GM18505 (cell line): ENCODE results near the gene DNMT3B.
"Not testable (repeated sequence)": the region's sequence is repeated elsewhere in the genome, so short reads cannot be mapped to it uniquely, and the experiment has no call there.

ENCODE experiments used
- ATAC-seq: cut with Tn5 transposase; IDR thresholded peaks from one replicate; pipeline ENCODE4 v1.9.1; 2021; ENCODE audit not compliant: unreplicated experiment
- POLR2A ChIP-seq: IDR thresholded peaks from 4 replicates; pipeline ENCODE4 v1.6.1; 2011; ENCODE audit warnings: borderline replicate concordance; ENCODE audit not compliant: insufficient read depth, insufficient read length; ENCODE audit errors: extremely low read depth

DNMT3B gene

GRCh38 chr20:32789896-32790750 lies 27.9 kb downstream of the DNMT3B start:
- ATAC-seq: peak; percentile 49
- TF ChIP-seq POLR2A: no peak

GRCh38 chr20:32790751-32791057 lies 28.5 kb downstream of the DNMT3B start:
- no peak for TF ChIP-seq POLR2A

GRCh38 chr20:32792316-32792715 lies 30.1 kb downstream of the DNMT3B start:
- no peak for ATAC-seq
- no peak for TF ChIP-seq POLR2A

More at GRCh38 chr20:32790751-32791057, 28.5 kb downstream of the DNMT3B start:
- no peak for ATAC-seq

DNA sequence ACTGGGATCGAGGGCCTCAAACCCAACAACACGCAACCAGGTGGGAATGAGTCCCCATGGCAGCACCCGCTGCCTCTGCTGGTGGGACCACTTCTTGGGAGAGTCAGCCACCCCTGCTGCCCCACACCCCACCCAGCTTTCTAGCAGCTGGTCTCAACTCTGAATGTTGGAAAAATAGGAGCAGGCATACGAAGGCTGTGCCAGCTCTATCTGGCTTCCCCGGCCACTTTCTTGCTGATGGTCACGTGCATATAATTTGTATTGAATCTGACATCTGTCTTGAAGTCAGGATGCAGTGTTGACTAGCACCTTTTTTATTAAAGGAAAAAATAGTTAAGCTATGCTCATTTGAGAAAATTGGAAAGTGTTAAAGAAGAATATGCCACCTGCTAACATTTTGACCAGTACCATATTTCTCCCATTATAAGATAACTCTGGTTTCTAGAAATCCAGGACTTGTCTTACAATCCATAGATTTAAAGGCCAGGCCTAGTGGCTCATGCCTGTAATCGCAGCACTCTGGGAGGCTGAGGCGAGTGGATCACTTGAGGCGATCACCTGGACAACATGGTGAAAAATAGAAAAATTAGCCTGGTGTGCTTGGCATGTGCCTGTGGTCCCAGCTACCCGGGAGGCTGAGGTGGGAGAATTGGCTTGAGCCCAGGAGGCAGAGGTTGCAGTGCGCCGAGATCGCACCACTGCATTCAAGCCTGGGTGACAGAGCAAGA lies 30.7 kb downstream of the DNMT3B start:
- ATAC-seq: no peak
- TF ChIP-seq POLR2A: no peak

GRCh38 chr20:32796383-32796948 lies 34.3 kb downstream of the DNMT3B start:
- TF ChIP-seq POLR2A: no peak
- no peak for ATAC-seq

GRCh38 chr20:32796981-32797451 lies 34.8 kb downstream of the DNMT3B start:
- no peak for TF ChIP-seq POLR2A
- ATAC-seq: no peak

DNA sequence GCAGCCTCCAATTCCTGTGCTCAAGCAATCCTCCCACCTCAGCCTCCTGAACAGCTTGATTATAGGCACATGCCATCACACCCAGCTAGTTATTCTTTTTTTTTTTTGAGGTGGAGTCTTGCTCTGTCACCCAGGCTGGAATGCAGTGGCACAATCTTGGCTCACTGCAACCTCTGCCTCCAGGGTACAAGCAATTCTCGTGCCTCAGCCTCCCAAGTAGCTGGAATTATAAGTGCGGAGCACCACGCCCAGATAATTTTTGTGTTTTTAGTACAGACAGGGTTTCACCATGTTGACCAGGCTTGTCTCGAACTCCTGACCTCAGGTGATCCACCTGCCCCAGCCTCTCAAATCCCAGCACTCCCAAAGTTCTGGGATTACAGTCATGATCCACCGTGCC lies 35.4 kb downstream of the DNMT3B start:
- ATAC-seq: not testable (repeated sequence)

GRCh38 chr20:32798046-32798981 lies 36.1 kb downstream of the DNMT3B start:
- no peak for ATAC-seq
- TF ChIP-seq POLR2A: no peak

DNA sequence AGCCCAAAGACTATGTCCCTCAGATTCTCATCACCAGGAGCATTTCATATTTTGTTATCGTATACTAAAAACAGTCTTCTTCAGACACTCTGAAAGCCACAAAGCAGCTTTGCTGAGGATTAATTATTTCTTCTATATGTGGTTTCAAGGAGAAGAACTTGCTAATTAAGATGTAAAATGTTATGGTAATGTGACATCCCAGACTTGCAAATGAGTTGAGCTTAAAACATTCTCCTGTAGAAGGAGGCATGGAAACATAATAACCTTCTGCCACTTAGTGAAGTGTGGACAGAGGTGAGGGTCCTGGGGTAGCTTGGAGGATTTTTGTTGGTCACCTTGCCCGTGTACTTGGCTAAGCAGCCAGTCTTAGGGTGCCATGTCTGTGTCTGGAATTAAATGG lies 40.9 kb downstream of the DNMT3B start:
- no peak for TF ChIP-seq POLR2A
- ATAC-seq: no peak

GRCh38 chr20:32804022-32804715 lies 42.0 kb downstream of the DNMT3B start:
- no peak for ATAC-seq

GRCh38 chr20:32804817-32805216 lies 42.6 kb downstream of the DNMT3B start:
- TF ChIP-seq POLR2A: no peak
- no peak for ATAC-seq

More at GRCh38 chr20:32804022-32804715, 42.0 kb downstream of the DNMT3B start:
- no peak for TF ChIP-seq POLR2A

DNA sequence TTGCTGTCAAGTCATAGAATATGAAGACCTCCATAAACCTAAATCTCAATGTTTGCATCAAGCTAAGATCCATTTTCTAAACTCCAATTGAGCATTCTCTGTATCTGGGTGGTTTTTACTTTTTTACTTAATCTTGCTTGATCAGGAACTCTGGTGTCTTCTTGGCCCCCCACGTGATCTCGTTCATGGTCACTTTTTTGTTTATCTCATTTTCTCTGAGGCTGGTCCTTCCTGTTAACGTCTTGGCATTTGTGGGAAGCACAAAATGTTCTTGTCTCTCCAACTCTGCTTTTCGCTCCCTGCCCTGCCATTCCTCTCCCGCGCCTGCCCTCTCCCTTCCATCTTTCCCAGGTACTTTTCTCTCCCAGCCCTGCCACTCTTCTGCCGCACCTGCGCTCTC lies 43.5 kb downstream of the DNMT3B start:
- TF ChIP-seq POLR2A: no peak
- no peak for ATAC-seq

DNA sequence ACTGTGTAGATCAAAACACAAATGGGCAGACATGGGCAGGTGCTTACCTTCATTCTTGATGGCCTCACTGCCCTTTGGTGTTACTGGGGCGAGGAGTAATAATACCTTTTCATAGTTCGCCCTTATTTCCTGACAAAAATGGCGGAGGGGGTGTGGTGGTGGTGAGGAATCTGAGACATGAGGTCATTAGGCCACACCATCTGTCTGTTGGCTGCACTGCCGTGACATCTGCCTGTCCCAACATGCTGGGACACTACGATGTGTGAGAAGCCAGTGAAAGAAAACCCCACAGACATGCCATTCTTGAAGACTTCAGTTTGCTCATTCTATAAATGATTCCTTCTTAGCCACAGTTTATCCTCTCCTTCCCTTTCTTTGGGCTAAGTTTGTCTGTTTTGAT lies 44.2 kb downstream of the DNMT3B start:
- no peak for ATAC-seq
- no peak for TF ChIP-seq POLR2A

DNA sequence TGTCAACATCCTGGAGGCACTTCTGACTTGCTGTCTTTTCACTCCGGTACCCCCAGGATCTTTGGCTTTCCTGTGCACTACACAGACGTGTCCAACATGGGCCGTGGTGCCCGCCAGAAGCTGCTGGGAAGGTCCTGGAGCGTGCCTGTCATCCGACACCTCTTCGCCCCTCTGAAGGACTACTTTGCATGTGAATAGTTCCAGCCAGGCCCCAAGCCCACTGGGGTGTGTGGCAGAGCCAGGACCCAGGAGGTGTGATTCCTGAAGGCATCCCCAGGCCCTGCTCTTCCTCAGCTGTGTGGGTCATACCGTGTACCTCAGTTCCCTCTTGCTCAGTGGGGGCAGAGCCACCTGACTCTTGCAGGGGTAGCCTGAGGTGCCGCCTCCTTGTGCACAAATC lies 45.5 kb downstream of the DNMT3B start:
- no peak for ATAC-seq
- TF ChIP-seq POLR2A: no peak
